ENCODE measurements around the gene FBXW11. TPM values are rescaled to one million over a fixed set of nuclear protein-coding genes. Genes with fewer than 3 reads are reported as not detected.

The FBXW11 gene
- total and polyA plus RNA-seq, 2 of the 13 experiments (the other 11 are each of a cell fraction or from before 2014, with no cell fraction given) = 31.7 to 53.6 TPM

- Histone ChIP-seq H3K27ac (ENCODE audit: extremely low read length, insufficient read depth, low read length) (no peak overlapping the region), H4K20me1 (ENCODE audit: insufficient read depth, low read length) (peaks cover 4% of the 10 kb centered on the region), H3K4me3 (replicated peaks in 1 of 3; ENCODE audit: insufficient read depth in 1 of 3, low read depth in 2 of 3, low read length in 3 of 3) (no peak overlapping the region), H3K9me3 (ENCODE audit: low read length) (no peaks in the 10 kb centered on the region), H3K4me1 (ENCODE audit: insufficient read depth, low read length) (no peaks in the 10 kb centered on the region), H3K36me3 (replicated peaks in 1 of 2; ENCODE audit: control insufficient read depth in 1 of 2, insufficient read depth in 2 of 2, low read length in 2 of 2) (peaks cover 1 to 4% of the 10 kb centered on the region in 2 experiments; a peak in 4 of 5 replicates), H3K79me2 (ENCODE audit: insufficient read depth, low read length) (peaks cover 72% of the 10 kb centered on the region), H2AFZ (ENCODE audit: low read length) (no peak overlapping the region), H3K27me3 (ENCODE audit: control insufficient read depth in 1 of 2, insufficient read depth in 2 of 2, low read length in 2 of 2) (no peaks in the 10 kb centered on the region), H3K9ac (ENCODE audit: insufficient read depth, low read depth, low read length) (no peak overlapping the region), H3K4me2 (ENCODE audit: low read depth, low read length) (no peak overlapping the region)
- no TSS peak for BruUV-seq (replicated peaks)
- TF ChIP-seq MAF1 (CRISPR knock-in tag; IDR thresholded peaks at IDR 0.05; ENCODE audit: borderline replicate concordance) = no peak
- TF ChIP-seq ZNF501 (CRISPR knock-in tag; IDR thresholded peaks at IDR 0.05) = no peak
- no peak for TF ChIP-seq SPEN (CRISPR knock-in tag; IDR thresholded peaks at IDR 0.05; ENCODE audit: low read depth)
- TF ChIP-seq PTBP1 (IDR thresholded peaks at IDR 0.05; ENCODE audit: low read depth, low read length, poor library complexity, severe bottlenecking) = no peak
- TF ChIP-seq CREBL2 (CRISPR knock-in tag; IDR thresholded peaks at IDR 0.05; ENCODE audit: borderline replicate concordance) = no peak
- TF ChIP-seq POLR2A (IDR thresholded peaks at IDR 0.05; ENCODE audit: insufficient read depth in 1 of 2, low read depth in 2 of 2, low read length in 2 of 2) = no peak
- TF ChIP-seq, protein P1, sequence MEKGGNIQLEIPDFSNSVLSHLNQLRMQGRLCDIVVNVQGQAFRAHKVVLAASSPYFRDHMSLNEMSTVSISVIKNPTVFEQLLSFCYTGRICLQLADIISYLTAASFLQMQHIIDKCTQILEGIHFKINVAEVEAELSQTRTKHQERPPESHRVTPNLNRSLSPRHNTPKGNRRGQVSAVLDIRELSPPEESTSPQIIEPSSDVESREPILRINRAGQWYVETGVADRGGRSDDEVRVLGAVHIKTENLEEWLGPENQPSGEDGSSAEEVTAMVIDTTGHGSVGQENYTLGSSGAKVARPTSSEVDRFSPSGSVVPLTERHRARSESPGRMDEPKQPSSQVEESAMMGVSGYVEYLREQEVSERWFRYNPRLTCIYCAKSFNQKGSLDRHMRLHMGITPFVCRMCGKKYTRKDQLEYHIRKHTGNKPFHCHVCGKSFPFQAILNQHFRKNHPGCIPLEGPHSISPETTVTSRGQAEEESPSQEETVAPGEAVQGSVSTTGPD (CRISPR knock-in tag; IDR thresholded peaks at IDR 0.05) = no peak
- ChIA-PET POLR2A (no interaction called here), CTCF (ENCODE audit: low intra/inter-chr PET ratio, low total read pairs) (no interaction called here)
- FAIRE-seq (no peak), ATAC-seq (no peak), DNase-seq (ENCODE audit: low spot score) (no peak)
- WGBS (ENCODE audit: low lambda C conversion rate) = 100% methylated on average over 7 of the region's 7 CpGs
- intact Hi-C loops (cut with micrococcal nuclease; ENCODE audit: unreplicated experiment) = no loop called here
- in situ Hi-C loops (cut with HindIII; ENCODE audit: extremely low pct_ligation_motif_present, low pct_unique_long_range_greater_than_20kb) = no loop called here
Observed at GRCh38 chr5:171990713-171991015, 15.8 kb downstream of the FBXW11 start.

All from HepG2 (cell line).